Activated effector memory CD4-positive, alpha-beta T cell treated with anti-CD3 and anti-CD28 coated beads, Interleukin-2, amount 50 U/mL, for 16 hours (primary cell): ENCODE data around the gene GIT2.
"Not testable (repeated sequence)": the region's sequence is repeated elsewhere in the genome, so short reads cannot be mapped to it uniquely, and the experiment has no call there.

ENCODE experiments used
- DNase-seq: peaks from one replicate; pipeline ENCODE4 v3.0.0-alpha.2; 2020

The GIT2 gene, protein sequence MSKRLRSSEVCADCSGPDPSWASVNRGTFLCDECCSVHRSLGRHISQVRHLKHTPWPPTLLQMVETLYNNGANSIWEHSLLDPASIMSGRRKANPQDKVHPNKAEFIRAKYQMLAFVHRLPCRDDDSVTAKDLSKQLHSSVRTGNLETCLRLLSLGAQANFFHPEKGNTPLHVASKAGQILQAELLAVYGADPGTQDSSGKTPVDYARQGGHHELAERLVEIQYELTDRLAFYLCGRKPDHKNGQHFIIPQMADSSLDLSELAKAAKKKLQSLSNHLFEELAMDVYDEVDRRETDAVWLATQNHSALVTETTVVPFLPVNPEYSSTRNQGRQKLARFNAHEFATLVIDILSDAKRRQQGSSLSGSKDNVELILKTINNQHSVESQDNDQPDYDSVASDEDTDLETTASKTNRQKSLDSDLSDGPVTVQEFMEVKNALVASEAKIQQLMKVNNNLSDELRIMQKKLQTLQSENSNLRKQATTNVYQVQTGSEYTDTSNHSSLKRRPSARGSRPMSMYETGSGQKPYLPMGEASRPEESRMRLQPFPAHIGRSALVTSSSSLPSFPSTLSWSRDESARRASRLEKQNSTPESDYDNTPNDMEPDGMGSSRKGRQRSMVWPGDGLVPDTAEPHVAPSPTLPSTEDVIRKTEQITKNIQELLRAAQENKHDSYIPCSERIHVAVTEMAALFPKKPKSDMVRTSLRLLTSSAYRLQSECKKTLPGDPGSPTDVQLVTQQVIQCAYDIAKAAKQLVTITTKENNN

DNA sequence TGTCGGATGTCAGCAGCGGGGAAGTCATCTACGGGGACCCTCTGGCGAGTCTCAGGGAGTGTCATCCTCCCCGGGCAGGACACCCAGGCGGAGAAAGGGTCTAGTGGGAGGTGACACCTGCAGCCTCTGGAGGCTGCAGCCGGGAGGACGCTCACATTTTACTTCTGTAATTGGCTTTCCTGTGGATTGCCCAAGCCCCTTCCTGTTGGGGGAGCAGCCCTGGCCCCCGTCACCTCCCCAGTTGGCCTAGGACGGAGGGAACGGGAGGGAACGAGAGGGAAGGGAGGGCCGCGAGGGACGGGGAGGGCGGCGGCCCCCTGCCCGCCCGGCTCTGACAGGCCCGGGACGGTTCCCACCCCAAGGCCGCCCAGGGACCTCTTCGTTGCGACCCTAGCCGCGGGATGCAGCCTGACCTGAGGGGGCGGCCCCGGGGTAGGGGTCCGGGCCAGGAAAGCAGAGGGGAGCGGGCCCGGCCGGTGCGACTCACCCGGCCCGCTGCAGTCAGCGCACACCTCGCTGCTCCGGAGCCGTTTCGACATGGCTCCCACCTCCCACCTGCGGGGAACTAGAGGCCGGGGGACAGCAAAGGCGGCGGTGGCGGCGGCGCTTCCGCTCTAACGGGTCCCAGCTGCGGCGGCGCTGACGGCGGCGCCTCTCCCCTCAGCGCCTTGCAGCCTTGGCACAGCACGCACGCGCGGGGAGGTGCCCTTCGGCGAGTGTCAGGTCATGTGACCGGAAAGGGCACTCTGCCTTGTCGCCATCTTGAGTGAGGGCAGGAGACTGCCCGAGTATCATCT lies at the start of gene GIT2:
TSS of gene GIT2 (minus strand) at position 683 of the 797 bp plus-strand sequence. CDS start at position 539, 144 bp downstream.
- DNase-seq = peak; percentile 98

DNA sequence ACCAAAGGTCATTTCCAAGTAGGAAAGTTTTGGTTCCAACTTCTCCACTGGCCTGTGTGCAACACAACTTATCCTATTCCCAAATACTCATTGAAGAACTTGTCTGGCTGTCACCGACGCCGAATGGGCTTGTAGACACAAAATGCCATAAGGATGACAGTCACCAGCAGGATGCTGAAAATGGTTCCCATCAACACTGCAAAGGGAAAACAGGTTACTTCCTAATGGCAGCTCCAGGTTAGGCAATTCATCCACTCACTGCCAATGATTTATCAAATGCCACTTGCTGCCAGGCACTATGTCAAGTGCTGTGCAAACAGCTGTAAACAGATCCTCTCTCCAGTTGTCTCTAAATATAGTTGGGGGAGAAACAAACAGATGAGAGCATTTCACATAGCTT lies 46.1 kb upstream of the GIT2 start:
- DNase-seq = no peak

DNA sequence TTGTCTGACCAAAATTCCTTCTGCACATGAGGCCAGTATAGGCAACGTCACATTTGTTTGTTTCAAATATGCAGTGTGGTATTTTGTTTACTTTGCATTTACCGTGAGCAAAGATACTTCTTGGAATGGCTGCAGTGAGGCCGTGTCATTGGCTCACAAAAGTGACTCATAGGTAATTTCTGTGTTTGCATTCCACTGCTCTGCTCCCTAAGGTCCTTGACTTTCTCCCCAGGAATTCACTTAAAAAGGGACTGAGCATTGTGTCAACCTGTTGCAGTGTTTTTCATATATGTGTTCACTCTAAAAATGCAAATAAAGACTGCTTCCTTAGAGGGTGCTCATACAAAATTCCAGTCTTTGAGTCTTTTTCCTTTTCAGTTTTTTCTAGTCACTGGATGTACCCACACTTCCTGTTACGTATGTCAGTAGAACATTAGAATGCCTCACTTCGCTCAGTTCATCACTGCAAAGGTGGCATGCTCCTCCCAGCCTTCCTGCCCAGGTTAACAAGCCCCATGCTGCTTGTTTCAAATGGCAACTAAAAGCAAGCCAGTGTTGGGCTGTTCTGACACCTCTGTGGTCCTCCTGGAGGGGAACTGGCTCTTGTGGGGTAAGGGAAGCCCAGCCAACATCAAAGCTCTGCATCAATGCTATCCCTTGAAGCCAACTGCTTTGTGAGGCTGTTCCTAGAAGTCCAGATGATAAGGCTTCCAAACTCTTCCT lies 43.1 kb upstream of the GIT2 start:
- peak; percentile 68 for DNase-seq

DNA sequence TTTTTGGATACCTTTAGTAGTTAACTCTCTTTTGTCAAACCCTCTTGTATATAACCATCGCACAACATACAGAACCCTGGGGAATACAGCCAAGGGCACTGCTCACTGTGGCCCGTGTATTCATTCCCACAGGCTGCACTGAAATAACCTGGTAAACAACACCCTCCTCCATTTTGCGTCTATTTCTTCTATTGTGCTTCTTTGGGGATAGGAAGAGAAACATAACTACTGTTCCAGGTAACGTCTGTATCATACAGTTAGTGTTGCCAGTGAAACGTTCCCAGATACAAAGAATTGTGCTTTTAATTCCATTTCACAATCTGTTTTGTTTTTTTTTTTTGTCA lies 42.5 kb upstream of the GIT2 start:
- no peak for DNase-seq

DNA sequence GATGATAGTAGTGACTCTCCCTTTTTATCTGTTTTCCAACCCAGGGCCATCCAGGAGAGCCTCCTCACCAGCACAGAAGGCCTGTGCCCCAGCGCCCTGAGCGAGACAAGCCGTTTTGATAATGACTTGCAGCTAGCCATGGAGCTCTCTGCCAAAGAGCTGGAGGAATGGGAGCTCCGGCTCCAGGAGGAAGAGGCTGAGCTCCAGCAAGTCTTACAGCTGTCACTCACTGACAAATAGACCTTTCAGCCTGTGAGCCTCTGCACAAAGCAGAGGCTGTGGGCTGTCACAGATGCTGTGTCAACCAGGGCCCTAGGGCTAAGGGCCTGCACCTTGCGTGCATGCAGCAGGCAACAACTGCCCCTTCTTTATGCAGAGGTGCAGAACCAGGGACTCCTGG lies 41.1 kb upstream of the GIT2 start:
- no peak for DNase-seq

DNA sequence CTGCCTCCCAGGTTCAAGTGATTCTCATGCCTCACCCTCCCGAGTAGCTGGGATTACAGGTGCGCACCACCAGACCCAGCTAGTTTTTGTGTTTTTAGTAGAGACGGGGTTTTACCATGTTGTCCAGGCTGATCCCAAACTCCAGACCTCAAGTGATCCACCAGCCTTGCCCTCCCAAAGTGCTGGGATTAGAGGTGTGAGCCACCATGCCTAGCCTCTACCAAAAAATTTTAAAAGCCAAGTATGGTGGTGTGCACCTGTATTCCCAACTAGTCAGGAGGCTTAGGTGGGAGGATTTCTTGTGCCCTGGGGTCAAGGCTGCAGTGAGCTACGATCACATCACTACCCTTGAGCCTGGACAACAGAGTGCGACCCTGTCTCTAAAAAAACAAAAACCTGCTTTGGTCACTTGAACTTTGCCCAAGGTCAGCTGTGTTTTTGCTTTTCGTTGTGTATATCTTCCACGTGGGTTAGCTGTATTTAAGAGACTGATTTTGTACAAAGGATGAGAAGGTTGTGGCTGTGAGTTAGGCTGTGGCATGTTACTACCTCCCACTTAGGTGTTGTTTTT lies 39.5 kb upstream of the GIT2 start:
- DNase-seq = no peak

DNA sequence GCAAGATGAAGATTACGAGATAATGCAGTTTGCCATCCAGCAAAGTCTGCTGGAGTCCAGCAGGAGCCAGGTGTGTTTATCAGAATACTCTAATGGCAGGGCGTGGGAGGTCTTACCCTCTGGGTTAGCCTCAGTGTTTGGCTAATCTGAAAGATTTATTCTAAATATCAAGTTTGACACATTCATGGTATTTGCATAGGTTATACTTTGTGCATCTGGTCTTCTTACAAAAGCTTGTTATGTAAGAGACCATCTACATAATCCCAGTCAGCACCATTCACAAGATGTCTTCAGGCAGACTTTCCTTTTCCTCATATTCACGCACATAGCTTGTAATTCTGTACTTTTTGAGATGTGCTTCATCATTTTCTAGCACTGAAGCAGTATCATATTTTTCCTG lies 37.7 kb upstream of the GIT2 start:
- no peak for DNase-seq

DNA sequence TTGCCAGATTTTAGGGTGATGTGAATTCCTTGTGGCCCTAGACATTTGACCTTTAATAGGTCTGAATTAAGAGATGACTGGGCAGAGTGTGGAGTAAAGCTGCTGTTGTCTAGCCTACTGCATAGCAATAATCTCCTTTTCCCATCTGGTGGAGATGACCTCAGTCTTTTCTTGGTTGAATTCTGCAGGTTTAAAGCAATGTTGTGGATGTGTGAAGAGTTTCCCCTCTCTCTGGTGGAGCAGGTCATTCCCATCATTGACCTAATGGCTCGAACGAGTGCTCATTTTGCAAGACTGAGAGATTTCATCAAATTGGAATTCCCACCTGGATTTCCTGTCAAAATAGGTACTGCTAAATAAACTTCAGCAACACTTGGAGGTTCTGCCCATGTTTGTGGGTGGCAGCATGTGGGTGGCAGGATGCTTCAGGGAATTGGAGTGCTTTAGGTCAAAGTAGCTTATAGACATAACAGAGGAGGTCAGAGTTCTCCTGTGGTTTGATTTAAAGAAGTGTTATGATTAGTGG lies 33.2 kb upstream of the GIT2 start:
- no peak for DNase-seq

DNA sequence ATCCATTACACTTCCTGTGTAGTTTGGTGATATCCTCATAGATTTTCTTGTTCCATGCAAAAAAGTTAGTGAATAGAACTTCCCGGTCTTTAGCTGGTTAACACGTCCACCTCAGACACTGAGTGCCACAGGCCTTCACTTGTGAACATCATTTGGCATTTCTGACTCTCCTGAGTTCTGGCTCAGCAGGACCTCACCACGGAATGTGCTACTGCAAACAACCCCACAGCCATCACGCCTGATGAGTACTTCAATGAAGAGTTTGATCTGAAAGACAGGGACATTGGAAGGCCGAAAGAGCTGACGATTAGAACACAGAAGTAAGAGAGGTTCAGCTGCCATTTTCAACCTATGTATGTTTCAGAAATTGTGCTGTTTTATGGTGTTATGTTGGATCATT lies 32.2 kb upstream of the GIT2 start:
- DNase-seq = no peak

DNA sequence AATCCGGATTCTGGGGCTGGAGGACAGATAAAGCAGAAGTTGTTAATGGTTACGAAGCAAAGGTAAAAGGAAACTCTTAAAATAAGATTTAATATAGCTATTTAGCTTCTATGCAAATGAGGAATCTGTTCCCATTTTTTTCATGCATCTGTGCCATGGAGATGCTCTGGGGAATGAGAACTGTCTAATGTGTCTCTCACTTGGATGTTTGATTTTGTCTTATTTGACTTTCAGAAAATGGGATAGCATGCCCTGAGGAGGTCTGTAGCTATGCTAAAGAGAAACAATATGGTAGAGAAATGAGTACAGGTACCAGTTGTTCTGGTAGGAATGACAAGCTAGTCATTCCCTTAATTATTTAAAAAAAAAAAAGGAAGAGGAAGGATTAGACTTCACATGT lies 27.9 kb upstream of the GIT2 start:
- DNase-seq = no peak

DNA sequence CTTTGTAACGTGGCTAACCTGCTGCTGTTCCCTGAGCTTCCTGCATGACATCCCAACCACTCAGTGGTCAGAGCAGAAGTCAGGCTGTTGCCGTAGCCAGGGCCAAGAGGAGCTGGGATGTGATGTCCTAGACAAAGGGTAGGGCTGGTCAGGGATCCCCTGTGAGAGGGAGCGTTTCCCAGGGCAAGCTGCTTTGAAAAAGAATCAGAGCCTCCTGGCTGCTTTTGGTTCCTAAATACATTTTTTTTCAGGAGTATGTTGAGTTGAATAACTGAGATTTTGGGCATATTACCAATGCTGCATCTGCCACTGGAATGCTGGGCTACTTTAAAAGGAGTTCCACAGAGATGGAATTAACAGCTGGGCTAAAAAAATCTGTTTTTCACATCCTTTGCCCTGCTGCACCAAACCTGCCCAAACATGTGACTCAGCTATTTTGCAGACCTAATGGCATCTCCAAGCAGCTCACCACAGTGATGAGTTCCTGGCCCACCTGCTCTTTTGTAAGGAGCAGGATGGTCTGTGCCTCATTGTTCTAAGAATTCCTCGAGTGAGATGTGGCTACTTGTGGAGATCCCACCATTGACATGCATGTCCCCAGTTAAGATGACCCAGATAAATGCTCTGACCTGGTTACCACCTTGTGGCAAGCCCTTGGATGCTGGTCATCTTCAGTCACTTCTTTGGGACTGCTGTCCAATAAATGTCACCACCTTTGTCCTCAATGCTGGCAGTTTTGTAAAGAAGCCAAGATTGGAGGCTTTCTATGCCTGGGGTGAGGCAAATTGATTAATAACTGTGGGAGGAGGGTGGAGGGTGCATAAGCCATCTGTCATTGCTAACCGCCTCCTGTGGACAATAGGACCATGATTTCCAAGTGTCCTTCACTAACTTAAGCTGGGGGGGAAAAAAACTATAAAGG lies 27.2 kb upstream of the GIT2 start:
- no peak for DNase-seq

DNA sequence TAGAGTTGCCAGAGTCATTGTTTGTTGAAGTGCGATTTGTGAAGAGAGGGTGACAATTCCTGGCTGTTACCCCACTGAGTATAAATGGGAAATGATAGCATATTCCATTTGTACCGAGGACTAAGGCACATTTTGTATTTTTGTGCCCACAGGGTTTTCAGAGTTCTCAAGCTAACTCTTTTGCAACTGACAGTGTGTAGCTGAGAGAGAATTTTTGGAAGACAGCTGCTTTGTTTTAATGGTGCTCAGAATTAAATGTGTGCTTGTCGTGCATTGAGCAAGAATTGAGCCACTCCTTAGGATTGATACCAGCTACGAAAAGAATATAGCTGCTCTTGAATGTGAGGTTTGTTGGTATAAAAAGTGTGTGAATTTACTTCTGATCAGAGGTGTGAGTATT lies 24.8 kb upstream of the GIT2 start:
- no peak for DNase-seq

DNA sequence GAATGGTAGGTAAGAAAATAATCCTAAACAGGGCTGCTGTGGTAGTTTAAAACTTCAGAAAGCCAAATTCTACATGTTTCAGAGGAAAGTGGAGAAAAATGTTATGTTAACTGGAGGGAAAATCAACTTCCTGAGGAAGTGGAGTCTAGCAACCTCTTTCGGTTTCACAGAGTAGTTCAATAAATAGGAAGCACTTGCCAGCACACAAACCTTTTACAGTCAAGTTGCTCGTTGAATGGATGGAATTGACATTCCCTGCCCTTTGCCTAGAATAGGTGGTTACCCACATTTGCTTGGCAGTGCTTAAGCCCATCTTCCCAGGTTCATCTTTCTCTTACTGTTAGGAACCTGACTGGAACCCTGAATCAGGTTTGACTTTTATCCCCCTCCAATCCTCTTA lies 19.0 kb upstream of the GIT2 start:
- no peak for DNase-seq

DNA sequence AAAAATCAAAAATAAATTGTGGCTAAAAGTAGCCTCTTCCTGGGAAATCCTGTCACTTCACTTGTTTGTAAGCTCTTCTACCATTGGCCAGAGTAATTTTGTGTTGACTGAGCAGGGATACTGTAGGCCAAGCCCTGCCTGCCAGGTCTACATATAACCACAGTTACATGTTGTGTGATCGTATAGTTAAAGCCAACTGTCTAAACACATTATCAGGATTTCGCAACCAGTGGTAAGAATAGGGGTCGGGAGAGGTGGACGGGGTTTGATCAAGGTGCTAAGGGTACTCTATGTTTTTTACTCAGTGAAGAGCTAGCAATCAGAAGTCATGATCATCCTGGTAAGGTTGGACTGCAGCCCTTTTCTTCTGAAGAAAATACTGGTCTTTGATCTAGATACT lies 16.5 kb upstream of the GIT2 start:
- no peak for DNase-seq

DNA sequence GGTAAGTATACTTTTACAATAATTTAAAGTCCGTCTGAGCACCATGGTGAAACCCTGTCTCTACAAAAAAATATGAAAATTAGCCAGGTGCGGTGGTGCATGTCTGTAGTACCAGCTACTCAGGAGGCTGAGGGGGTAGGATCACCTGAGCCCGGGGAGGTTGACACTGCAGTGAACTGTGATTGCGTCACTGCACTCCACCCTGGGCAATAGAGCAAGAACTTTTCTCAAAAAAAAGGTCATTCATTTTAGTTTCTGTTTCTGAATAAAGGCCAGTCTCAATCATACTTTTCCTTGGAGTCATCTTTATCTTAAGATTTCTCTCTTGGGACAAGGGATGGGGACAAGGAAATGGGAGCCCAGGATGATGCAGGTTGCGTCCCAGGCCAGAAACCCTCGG lies 16.0 kb upstream of the GIT2 start:
- DNase-seq = peak; percentile 69

DNA sequence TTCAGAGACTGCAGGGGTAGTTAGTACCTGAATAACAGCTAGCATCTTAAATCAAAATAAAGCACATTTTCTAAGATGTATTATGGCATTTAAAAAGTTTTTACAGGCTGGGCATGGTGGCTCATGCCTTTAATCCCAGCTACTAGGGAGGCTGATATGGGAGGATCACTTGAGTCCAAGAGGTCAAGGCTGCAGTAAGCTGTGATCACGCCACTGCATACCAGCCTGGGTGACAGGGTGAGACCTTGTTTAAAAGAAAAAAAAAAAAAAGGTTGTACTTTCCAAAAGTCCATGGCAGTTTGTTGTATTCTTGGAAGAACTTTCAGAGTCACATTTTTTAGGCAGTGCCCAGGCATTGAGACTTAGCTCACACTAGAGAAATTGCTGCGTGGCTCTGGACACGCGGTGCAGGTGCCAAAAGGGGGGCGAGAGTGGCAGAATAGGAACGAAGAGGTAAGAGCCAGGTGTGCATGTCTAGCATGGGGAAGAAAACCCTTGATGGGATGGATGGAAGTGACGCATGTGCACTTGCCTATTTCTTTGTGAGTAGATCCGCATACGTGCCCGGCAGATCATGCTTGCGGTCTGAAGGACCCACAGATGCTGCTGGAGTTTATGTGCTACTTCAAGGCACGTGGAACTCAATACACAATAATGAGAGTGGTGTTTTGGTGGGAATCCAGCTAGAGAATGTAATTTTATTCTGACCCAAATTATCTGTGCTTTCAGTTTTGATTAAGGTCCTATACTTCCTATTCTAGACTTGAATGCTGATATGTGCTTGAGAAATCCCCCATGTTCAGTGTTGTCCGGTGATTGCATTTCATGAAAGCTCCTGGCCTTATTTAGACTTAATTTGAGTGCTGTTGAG lies 14.9 kb upstream of the GIT2 start:
- no peak for DNase-seq

DNA sequence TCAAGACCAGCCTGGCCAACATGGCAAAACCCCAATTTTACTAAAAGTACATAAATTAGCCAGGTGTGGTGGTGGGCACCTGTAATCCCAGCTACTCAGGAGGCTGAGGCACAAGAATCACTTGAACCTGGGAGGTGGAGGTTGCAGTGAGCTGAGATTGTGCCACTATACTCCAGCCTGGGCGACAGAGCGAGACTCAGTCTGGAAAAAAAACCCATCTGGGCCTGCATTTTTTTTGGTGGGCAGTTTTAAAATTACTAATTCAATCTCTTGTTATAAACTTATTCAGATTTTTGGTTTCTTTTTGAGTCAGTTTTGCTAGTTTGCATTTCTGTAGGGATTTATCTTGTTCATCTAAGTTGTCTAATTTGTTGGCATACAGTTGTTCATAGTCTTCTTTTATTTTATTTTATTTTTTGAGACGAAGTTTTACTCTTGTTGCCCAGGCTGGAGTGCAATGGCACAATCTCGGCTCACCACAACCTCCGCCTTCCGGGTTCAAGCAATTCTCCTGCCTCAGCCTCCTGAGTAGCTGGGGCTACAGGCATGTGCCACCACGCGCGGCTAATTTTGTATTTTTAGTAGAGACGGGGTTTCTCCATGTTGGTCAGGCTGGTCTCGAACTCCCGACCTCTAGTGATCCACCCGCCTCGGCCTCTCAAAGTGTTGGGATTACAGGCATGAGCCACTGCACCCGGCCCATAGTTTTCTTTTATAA lies 12.7 kb upstream of the GIT2 start:
- DNase-seq = not testable (repeated sequence)

DNA sequence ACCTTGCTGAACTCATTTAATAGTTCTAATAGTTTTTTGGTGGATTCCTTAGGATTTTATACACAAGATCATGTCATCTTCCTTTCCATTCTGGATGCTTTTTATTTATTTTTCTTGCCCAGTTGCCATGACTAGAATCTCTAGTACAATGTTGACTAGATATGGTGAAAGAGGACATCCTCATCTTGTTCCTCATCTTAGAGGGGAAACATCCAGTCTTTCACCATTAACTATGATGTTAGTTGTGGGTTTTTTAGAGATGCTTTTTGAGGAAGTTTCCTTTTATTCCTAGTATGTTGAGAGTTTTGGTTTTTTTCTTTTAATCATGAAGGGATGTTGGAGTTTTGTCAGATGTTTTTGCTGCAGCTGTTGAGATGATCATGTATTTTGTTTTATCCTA lies 11.7 kb upstream of the GIT2 start:
- no peak for DNase-seq

DNA sequence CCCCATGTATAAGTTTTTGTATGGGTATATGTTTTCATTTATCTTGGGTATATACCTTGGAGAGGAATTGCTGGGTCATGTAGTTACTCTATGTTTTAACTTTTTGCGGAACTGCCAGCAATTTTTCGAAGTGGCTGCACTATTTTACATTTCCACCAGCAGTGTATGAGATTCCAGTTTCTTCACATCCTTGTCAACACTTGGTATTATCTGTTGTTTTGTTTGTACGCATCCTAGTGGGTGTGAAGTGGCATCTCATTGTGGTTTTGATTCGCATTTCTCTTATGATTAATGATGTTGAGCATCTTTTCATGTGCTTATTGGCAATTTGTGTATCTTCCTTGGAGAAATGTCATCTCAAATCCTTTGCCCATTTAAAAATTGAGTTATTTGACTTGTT lies 9.9 kb upstream of the GIT2 start:
- no peak for DNase-seq
